Forelimb muscle (tissue), 1 donor: ENCODE measurements around the gene LIPA. TPM values are rescaled to one million over a fixed set of nuclear protein-coding genes. Genes with fewer than 3 reads are reported as not detected.

Source experiments
- DNase-seq: peaks from one replicate; pipeline ENCODE4 v3.0.0-alpha.2; 2013; ENCODE audit warnings: low read depth
- polyA plus RNA-seq: library from polyadenylated mRNA; unstranded; fragments of 120-200 nt; gene quantifications from one replicate; pipeline ENCODE4 v1.2.1, GENCODE V29; 2013; ENCODE audit not compliant: insufficient read length

Gene LIPA
- polyA plus RNA-seq, 1 donor: 28.9 TPM

DNA sequence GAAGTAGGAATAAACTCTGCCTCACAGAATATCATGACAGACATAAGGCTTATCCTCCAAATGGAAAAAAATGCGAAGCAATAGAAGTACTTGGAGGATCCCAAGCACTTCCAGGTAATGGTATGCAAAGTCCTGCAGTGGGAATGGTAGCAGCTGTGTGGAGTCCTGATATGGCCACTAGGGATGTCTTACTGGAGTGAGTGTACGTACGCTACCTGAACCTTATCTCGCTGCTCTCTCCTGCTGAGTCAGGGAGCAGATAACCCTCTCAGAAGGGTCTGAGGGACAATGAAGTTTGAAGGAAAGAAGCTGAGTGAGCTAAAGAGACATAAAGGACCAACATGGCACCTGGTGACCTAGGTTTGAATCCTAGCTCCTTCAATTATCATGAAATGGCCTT lies 86.7 kb downstream of the LIPA start:
- DNase-seq: no peak

DNA sequence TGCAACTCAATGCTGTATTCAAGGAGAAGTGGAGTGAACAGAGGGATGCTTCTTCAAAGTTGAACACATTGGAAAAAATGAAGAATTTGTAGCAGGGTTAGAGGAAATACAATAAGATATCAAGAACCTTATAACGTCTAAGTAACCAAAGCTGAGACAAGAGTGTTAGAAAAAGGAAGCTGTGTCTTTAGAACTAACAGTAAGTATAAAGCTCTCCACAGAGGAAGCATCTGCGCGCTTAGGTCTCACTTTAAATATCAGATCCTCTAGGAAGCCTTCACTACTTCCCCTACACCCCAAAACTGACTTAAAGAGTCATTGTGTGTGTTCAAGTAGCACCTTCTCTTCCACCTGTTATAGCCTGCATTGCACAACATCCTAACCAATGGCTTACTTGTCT lies 87.5 kb downstream of the LIPA start:
- DNase-seq: no peak

Other genes starting within 250 kb of the LIPA start
- 0.35 TPM for gene CH25H, start 44.5 kb downstream of the LIPA start, polyA plus RNA-seq
- gene IFIT2, start 50.3 kb upstream of the LIPA start, polyA plus RNA-seq: 5.5 TPM
- gene IFIT3, start 76.2 kb upstream of the LIPA start, polyA plus RNA-seq: 6.0 TPM
- 0.53 TPM for gene IFIT1B, start 126.3 kb upstream of the LIPA start, polyA plus RNA-seq
- 40.3 TPM for gene IFIT1, start 140.8 kb upstream of the LIPA start, polyA plus RNA-seq
- gene IFIT5, start 162.8 kb upstream of the LIPA start, polyA plus RNA-seq: 8.2 TPM